ENCODE measurements around the gene MYO5B.

MYO5B gene

DNA sequence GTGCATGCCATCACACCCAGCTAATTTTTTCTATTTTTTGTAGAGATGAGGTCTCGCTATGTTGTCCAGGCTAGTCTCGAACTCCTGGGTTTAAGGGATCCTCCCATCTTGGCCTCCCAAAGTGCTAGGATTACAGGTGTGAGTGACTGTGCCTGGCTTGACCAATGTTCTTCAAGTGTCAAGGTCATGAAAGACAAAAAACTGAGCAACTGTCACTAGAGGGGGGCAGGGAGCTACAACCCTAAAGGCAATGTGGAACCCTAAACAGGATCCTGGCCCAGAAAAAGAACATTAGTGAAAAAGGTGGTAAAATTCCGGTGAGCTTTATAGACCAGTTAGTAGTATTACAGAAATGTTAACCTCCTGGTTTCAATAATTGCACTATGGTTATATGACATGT lies 7.3 kb downstream of the MYO5B start:
- DNase-seq = no peak

DNA sequence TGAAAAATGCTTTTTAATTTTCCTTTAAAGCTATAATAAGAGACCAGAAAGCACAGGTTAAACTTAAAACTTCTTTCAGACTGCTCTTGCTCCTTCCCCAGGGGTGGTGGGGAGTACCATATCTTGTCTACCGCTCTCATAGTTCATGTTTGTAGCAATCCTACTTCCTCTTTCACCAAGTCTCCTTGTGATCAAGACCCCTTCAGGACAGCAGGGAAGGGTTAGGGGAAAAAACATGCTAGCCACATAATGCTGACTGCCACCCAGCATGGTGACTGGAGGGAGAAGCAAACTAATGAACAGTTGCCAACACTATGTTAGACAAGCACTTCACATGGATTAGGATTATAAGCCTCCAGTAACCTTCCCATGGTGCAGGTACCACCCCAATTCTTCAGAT lies 8.6 kb downstream of the MYO5B start:
- no peak for DNase-seq

DNA sequence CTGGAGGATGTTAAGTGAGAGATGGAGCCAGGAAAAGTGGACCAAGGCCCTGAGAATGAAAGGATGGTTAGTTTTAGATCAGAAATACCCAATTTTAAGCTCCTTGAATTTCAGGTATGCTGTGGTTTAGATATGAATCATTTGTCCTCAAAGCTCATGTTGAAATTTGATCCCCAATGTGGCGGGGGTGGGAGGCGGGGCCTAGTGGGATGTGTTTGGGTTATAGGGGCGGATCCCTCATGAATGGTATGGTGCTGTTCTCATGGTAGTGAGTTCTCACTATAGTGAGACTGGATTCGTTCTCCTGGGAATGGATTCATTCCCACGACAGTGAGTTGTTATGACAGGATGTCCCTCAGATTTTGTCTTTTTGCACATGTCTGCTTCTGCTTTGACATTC lies 11.4 kb downstream of the MYO5B start:
- no peak for DNase-seq

DNA sequence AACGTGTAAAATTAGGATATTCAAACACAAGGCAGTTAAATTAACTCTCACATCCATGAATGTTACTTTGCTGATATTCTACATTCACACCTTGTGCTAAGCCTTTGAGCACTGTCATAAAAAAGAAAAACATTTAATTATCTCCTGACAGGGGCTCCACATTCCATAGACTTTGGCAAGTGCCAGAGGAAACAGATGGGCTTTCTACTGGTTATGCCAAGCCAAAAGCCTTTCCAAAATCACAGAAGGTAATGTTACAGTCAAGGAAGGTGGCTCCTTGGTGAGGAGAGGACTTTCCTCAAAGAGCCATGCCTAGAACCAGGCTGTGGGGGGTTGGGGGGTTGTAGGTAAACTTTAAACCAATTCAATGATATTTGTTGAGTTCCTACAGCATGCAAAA lies 12.4 kb downstream of the MYO5B start:
- DNase-seq = no peak

DNA sequence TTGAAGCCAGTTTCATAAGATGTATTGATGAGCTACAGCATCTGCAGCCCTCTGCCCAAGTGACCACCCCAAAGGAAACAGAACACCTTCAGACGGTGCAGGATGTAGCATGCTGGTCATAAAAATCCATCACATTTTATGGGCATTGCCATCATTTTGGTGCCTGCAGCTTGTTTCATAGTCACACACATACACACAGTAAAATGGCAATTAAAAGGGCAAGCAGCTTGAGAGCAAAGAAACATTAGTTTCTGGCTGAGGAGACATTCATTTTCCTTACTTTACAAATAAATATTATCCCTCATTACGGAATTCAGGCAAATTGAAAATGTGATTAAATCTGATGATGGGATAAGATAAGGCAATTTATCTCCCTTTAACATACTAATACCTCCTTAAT lies 13.4 kb downstream of the MYO5B start:
- no peak for DNase-seq

DNA sequence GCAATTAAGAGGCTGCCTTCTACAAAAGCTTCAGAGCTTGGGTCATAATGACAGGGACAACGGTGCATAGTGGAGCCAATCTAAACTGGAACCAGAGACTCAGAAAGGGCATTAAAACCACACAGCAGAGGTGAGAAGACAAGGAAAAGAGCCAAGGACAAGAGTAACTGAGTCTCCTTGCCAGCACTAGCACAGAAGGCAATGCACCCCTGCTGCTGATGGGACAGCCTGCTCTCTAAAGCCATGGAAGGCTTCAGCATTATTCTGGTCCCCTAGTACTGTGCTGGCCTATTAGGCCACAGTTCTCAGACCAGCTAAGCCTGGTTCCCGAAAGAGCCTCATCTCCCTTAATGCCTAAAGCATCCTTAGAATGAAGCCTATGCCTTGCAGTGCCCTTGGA lies 15.5 kb downstream of the MYO5B start:
- DNase-seq = no peak

DNA sequence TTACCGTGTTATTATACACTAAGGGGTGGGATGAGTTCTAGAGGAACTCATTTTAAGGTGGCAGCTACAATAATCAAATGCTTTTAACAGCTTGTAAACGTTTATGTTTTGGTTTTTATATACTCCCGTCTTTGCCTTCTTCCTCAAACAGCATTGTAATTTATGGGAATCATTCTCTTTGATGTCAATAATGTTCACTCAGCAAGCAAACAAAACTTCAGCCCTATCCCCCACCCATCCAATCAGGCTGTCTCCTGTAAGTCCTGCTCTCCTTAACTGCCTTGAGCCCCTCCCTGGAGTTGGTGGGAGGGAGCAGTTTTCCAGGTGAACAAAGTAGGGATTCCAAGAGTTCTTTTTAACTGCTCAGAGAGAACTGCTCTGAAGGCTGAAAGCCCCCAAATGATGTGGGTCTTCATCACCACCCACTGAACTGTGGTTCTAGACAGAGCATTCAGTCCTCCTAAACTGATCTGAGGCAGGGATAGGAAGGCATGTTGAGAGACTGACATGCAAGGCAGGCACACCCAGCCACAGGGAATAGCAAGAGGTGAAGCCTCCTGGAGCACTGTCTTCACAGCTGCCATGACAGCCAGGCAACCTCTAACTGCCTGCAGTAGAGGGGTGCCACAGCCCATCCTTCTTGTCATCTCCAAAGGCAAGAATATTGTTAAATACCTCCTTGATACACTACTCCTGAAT lies 17.5 kb downstream of the MYO5B start:
- no peak for DNase-seq

DNA sequence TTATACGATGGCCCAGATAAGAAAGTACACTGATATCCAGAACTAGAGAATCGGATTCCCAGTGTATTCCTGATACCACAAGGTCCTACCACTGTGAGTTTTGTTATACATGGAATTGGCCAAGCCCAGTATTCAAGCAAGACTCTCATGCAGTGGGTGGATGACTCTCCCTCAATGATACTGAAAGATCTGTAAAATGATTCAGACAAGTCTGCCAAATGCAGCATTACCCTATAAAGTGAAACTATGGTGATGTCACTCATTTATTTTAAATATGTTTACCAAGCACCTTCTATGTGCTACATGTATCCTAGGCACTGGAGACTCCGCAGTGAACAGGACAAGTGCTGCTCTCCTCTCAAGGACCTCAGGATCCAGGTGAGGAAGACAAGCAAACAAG lies 22.6 kb downstream of the MYO5B start:
- DNase-seq = no peak

DNA sequence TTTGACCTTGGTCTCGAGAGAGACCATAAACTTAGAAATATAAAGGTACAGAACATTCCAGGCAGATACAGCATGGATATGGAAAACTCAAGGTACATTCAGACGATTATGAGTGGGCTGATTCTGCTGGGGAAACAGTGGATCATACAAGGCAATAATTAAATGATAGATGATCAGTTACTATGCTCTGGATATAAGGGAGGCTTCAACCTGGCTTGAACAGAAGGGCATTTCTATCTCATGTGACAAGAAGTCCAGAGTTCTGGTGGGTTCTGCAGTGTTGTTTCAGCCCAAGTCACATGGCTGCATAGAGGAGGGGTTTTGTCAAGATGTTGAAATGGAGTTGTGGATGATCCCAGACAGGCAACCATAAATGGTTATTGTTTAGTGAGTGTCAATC lies 23.5 kb downstream of the MYO5B start:
- no peak for DNase-seq

DNA sequence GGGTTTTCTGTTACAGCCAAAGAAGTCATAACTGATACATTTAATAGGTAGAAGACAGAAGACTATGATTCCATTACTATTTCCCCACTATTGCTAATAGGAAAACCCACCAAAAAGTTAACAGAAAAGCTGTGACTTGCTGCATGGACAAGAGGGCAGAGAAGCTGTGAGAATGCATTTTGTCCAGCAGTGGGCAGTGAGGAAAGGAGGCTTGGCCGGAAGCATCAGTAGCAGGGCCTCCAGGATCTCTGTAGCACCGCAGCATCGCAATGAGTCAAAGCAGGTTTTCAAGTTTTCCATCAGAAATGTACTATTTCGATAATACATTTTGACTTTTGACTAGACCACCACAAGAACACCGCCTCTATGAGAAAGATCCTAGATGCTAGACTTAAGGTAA lies 24.9 kb downstream of the MYO5B start:
- no peak for DNase-seq

DNA sequence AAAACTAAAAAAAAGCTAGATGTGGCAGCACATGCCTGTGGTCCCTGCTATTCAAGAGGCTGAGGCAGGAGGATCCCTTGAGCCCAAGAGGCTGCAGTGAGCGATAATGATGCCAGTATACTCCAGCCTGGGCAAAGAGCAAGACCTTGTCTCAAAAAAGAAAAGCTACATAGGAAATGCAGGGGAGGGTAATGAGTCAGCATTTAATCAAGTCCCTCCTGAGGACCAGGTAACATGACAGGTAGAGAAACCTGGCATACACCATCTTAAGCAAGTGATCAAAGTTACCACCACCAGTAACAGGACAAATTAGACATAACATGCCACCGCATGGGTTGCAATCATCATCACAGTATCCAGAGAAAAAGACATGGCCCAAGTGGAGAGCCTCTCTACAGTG lies 25.8 kb downstream of the MYO5B start:
- no peak for DNase-seq

DNA sequence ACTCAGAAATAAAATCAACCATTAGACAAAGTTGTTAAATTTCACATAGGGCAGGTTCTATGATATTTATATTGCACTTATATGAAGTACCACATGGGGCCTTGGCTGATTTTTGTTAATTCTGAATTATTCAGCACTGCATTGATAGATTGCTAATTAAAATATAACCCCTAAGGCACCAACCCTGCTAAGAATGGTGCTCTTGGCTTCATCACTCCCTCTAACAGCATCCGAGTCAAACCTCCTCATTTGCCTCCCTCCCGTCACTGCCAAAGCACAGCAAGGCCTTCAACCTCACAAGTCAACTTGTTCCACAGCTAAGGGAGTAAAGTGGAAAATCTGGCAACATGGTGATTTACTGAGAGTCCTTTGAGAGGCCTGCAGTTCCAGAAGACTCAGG lies 27.0 kb downstream of the MYO5B start:
- no peak for DNase-seq

DNA sequence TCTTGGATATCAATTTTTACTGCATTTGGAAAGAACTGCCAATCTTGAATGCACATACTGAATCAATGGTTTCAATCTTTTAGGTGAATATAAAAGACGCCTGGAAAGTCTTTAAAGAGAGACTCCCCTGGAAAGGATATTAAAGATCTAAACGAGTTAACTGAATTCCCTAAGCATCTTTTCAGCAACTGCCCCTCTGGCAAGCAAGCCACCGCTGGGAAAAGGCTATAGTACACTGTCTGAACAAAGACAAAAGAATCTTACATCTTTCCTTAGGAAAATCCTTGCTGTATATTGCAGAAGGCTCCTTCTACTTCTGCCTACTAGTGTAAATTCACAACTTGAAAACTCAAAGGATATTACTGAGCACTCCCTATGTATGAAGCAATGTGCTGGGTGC lies 28.0 kb downstream of the MYO5B start:
- no peak for DNase-seq

DNA sequence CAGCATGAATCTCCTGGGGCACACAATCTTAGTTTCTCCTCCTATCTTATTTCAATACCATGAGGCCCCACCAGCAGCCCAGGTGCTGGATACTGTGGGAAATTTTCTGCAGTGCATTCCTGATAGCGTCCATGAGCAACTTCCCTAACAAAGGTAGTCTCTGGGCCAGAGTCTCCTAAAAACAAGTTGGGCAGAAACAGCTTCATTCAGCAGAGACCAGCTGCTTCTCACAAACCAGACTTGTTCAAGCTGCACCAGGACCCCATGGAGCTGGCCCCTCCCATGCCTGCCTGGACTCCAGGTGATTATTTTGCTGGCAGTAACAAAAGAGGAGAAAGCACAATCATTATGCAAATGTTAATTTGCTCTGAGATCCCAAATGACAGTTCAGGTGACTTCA lies 31.4 kb downstream of the MYO5B start:
- no peak for DNase-seq

DNA sequence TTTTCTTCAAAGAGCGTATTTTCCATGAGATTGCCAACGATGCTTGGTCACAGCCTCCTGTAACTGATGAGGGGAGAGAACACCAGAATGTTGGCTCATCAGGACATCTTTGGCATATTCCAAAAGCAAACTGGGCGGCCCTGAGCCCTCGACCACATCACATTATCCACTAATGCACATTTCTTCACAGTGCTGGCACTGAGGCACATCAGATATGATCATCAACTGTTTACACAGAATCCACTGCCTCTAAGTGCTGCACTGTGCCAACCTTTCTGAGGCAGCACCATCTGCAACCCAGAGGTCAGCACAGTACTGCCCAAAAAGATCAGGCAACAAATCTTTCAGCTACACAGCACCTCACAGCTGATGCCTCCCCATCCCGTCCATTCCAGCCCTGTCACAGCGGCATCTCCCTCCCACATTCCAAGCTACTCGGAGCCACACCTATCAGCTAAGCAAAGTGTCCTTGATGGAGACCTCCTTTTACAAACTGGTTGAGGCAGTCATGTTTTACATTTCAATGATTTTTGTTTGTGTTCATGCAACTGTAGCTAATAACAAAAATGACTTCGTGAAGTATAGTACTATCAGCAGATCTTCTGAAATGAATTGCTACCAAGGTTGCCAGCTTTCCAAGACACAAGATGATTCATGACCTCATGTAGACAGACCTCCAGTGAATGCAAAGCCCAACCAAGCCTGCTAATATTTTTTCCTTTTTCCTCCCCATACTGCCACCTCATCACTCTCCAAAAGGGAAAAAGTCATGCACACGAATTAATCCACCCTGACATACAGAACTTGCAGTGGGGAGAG lies 32.3 kb downstream of the MYO5B start:
- DNase-seq = no peak

DNA sequence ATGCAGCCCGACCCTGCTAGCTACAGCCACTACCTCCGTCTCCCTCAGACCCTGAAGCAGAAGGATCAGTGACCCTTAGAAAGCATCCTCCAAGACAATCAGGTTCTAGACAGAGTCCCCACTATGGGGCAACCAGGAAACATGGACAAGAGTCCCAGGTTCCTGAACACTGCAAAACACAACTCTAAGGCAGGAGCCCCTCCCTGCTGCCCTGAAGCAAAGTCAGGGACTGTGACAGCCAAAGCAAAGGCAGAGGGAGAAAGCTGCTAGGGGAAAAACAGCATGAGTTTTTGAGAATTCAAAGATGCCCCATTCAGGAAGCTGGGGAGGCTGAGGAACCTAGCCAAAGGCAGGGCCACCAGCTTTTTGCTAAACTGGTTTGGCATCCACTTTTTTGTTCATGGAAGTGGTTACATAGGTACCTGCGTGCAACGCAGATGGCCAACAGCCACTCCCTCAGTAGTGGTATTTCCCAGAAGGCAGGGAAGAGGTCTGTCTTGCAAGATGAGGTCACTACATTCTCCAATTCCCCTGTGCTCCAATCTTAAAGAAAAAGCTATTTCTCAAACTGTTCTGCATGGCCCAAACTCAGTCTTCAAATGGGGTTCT lies 33.2 kb downstream of the MYO5B start:
- no peak for DNase-seq

DNA sequence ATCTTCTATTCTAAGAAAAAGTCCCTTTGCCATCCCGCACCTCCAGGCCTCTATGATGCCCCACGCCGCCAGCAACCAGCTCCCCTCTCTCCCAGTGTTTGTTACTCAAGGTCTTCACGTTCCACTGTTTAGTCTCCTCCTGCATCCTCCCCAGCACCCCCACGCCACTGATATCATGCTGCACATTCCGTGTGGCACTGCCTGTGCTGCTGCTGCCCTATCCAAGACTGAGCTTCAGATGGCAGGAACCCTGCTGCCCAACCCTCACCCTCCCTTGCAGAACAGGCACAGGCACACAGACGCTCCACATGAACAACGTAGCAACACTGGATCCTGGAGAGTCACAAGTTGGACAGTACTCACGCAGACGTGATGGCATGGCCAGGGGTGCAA lies 35.3 kb downstream of the MYO5B start:
- no peak for DNase-seq

DNA sequence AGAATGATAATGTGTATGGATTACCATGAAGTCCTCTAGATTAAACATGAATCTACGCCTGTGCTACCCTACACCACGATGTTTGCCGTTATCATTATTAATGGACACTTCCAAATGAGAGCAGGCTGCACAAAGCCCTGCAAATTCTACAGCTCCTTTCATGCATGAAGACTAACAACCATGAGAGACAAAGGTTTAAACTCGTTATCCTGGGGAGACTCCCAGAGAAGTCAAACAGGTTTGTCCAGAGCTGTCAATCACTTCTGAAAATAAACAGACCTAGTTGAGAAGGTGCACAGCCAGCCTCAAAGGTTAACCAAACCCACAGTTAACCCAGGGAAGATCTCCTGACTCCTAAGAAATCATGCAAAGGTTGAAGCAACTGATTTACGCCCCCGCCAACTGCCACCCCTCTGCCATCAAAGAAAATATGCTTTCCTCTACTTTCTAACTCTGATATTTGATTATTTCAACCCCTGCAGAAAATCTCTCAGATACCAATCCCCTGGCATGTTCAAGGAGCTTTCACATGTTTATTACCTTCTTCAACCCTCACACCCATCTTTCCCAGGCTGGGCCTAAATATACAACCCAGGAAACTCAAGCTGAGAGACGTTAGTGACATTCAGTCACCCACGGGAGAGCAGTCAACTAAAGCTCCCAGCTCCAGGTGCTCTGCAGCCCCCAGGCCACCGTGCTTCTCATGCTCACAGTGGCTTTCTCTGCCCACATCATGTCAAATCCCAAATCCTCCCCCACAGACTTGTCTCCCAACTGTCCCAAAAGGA lies 35.9 kb downstream of the MYO5B start:
- DNase-seq = no peak

DNA sequence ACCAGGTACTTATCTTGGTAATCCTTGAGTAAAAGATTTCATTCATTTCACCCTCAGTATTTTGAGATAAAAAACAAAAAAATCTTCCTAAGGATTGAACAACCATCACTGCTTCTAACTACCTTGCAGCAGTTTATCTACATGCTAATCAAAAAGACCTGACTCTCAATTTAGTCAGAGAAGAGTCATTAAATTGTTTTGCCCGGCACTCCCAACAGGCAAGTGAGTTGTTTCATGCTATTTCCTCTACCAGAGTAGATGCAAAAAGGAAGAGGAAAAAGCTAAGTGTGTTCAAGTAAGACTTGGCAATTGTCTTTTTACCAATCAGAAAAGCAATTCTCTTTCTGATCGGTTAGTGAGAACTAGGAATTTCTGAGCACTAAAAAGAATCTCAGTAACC lies 39.5 kb downstream of the MYO5B start:
- no peak for DNase-seq

DNA sequence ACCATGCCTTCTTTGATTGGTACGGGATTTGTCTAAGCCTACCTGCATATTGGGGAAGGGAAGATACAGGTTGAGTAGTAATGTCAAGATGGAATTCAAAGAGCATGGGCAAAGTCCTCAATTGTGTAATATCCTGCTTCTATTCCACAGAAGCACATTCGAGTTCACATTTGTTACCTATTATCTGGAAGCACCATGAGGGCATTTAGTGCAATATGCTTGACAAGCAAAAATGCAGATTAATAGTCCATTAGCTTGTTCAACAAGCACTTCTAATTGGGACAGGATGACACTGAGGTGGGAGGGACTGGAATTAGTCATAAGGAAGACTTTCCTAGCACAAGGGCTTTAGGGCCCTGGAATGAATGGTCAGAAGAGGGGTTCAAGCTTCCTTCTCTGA lies 40.5 kb downstream of the MYO5B start:
- DNase-seq = no peak

DNA sequence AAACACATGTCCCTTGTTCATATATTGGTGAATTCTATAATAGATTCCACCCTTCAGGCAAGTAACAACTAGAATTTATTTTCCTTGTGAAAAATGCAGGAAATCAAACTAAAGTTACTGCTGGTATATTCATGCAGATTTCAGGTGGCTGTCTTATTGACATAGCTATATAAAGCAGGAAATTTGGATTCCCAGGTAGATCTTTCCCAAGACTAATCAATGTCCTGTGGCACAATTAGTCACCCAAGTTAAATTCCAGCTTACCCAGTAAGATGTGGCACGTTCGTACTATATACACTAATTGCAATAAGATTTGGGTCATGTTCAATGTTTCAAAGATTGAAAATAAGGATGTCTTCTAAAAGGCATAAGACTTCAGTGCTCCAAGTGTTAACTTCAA lies 42.0 kb downstream of the MYO5B start:
- DNase-seq = no peak

DNA sequence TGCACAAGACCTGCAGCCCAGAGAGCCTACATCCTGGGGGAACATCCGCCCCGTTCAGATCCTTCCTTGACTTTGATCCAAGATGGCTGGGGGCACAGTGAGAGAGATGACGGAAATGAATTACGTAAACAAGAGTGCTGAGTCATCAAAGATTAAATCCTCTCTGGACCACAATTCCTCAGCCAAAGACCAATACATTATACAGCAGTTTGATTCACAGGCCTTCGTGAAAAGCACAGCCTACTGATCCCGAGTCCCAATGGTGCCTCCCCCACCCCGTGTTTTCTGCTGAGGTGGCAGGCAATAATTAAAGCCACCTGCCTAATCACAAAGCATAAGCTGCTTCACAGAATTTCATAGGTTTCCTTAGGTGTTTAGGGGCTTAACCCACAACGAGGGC lies 43.0 kb downstream of the MYO5B start:
- DNase-seq = no peak

DNA sequence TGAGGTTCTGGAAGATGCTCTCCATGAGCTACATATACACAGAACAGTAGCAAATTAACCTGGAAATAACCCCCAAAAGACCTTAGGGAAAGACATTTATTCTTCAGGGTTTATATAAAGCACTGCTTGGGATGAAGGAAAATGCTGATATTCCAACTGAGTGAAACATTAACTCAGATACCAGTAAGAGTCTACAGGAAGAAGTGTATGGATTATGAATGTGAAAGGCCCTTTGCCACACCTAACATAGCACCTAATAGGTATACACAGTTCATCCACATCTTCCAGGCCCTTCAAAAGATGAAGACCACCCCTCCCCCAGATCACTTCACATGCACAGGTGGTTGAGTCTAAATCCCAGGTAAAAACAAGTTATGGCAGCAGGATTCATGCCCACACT lies 50.4 kb downstream of the MYO5B start:
- no peak for DNase-seq

DNA sequence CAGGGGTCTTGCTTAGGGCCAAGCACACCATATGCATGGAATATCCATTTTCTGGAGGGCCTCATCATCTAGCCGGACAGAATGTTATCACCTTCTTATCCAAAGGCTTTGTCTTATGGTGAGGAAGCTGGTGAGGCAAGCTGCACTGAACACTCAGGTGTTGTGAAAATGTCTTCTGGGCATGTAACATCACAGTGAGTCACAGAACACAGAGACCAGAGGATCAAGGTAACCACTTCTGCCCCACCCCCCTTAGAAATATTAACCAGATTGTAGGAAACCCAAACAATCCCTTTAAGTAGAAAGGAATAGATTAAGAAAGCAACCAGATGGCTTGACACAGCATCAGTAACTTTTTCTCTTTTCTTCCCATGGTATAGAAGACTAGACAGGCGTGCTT lies 51.1 kb downstream of the MYO5B start:
- no peak for DNase-seq

Data from 8988T (cell line).